Mucosa of descending colon (tissue), 3 donors: ENCODE results near the gene STAMBPL1. TPM values are rescaled to one million over a fixed set of nuclear protein-coding genes. Genes with fewer than 3 reads are reported as not detected.
"Not testable (repeated sequence)": the region's sequence is repeated elsewhere in the genome, so short reads cannot be mapped to it uniquely, and the experiment has no call there.

ENCODE experiments used
- ATAC-seq: fragments of 200-7000 bp; cut with Tn5 transposase; one replicate; pipeline ENCODE4 v1.9.1; 2020; ENCODE audit warnings: mild to moderate bottlenecking, moderate library complexity
- DNase-seq, 3 donors: peaks; one replicate each; pipeline ENCODE4 v3.0.0-alpha.2; 2020
- H3K36me3 ChIP-seq: fragments of 200-600 bp; one replicate; pipeline ENCODE4 v1.8.0; 2021; ENCODE audit warnings: low read depth, mild to moderate bottlenecking
- H3K4me1 ChIP-seq: fragments of 200-600 bp; one replicate; pipeline ENCODE4 v1.8.0; 2021; ENCODE audit warnings: low read depth, mild to moderate bottlenecking
- H3K4me3 ChIP-seq: fragments of 200-600 bp; one replicate; pipeline ENCODE4 v1.8.0; 2021; ENCODE audit warnings: mild to moderate bottlenecking
- H3K9me3 ChIP-seq: fragments of 200-600 bp; one replicate; pipeline ENCODE4 v1.8.0; 2021; ENCODE audit warnings: mild to moderate bottlenecking
- CTCF ChIP-seq: fragments of 200-600 bp; IDR thresholded peaks from one replicate; pipeline ENCODE4 v1.8.0; 2022; ENCODE audit warnings: antibody characterized with exemption, mild to moderate bottlenecking
- intact Hi-C, 2 donors: fragments of 100-400 bp; cut with DNase I in 1 of 2; cut with micrococcal nuclease in 1 of 2; formaldehyde crosslinking; loops; one replicate each; pipeline versions ENCODE4 v1.11.0 to v1.11.1; 2022; cut with DNase I, micrococcal nuclease
- total RNA-seq, 3 donors: library from RNA; stranded (reverse); fragmentation: NEBNext Ultra II Directional in 2 of 3; extraction: Animal tissue kit (Norgen Biotek cat#: 25700) in 2 of 3; gene quantifications; one replicate each; pipeline versions ENCODE4 v1.2.1 to v1.2.4, GENCODE V29; 2021 to 2023
- donor health status: DM: no; HTN: no; CAD: no; lungs with moderate emphysema.
- donor health status: DM: no; HTN: no; CAD: no.
- donor health status: DM: no; HTN: yes; CAD: no.

The STAMBPL1 gene
- total RNA-seq, 3 donors from 2014 or later, result 19.2 to 44.2 (median 20.0) TPM

GRCh38 chr10:88881320-88881719 lies 1.3 kb downstream of the STAMBPL1 start:
- no peaks in the 10 kb centered on the region for H3K36me3 ChIP-seq
- no peak for ATAC-seq
- H3K4me1 ChIP-seq, result peaks cover 28% of the 10 kb centered on the region
- no peak for TF ChIP-seq CTCF
- no peak for DNase-seq
- intact Hi-C loops, result no loop called here
- H3K9me3 ChIP-seq, result no peaks in the 10 kb centered on the region
- peak overlapping the region; percentile 54 for H3K4me3 ChIP-seq

GRCh38 chr10:88881922-88882645 lies 2.0 kb downstream of the STAMBPL1 start:
- H3K36me3 ChIP-seq, result no peaks in the 10 kb centered on the region
- H3K4me3 ChIP-seq, result no peak overlapping the region
- TF ChIP-seq CTCF, result no peak
- H3K9me3 ChIP-seq, result no peaks in the 10 kb centered on the region
- DNase-seq (no peak), ATAC-seq (no peak)
- intact Hi-C loops, result no loop called here
- H3K4me1 ChIP-seq, result peaks cover 32% of the 10 kb centered on the region

- peaks cover 32% of the 10 kb centered on the region for H3K4me1 ChIP-seq
- H3K9me3 ChIP-seq, DNase-seq, intact Hi-C loops, H3K36me3 ChIP-seq, H3K4me3 ChIP-seq, ATAC-seq: not testable (repeated sequence)
These were observed 2.8 kb downstream of the STAMBPL1 start for GRCh38 chr10:88882646-88883447.

- DNase-seq (no peak), ATAC-seq (no peak)
- TF ChIP-seq CTCF, result no peak
- intact Hi-C loops, result no loop called here
- Histone ChIP-seq H3K4me3 (no peak overlapping the region), H3K36me3 (no peaks in the 10 kb centered on the region), H3K9me3 (no peaks in the 10 kb centered on the region), H3K4me1 (peaks cover 32% of the 10 kb centered on the region)
These were observed 3.4 kb downstream of the STAMBPL1 start for GRCh38 chr10:88883448-88883809.

GRCh38 chr10:88886557-88886956 lies 6.5 kb downstream of the STAMBPL1 start:
- Histone ChIP-seq H3K4me3 (no peak overlapping the region), H3K36me3 (no peaks in the 10 kb centered on the region), H3K9me3 (no peaks in the 10 kb centered on the region), H3K4me1 (peaks cover 21% of the 10 kb centered on the region)
- intact Hi-C loops, result no loop called here
- DNase-seq (no peak), ATAC-seq (peak; percentile 43)
- no peak for TF ChIP-seq CTCF

- ATAC-seq, result no peak
- H3K4me1 ChIP-seq, result peaks cover 11% of the 10 kb centered on the region
These were observed 8.9 kb downstream of the STAMBPL1 start for GRCh38 chr10:88888810-88889445.

More at GRCh38 chr10:88888810-88889445, 8.9 kb downstream of the STAMBPL1 start:
- TF ChIP-seq CTCF, result no peak
- Histone ChIP-seq H3K4me3 (no peak overlapping the region), H3K36me3 (no peaks in the 10 kb centered on the region), H3K9me3 (no peaks in the 10 kb centered on the region)
- intact Hi-C loops, result no loop called here
- no peak for DNase-seq
